GM12878 (cell line): Measurements from ENCODE around the gene KRT6B.

Experiments used
- ATF2 ChIP-seq: IDR thresholded peaks from 2 replicates; pipeline ENCODE4 v1.6.1; 2012; ENCODE audit warnings: low read length, inconsistent platforms
- EP300 ChIP-seq, 2 experiments: fragments of 150-350 bp in 1 of 2; IDR thresholded peaks; 2 replicates each; pipeline ENCODE4 v1.6.1; 2011 to 2012; ENCODE audit warnings: low read depth in 2 of 2, low read length in 2 of 2, borderline replicate concordance in 1 of 2, improper control_type of control experiment in 1 of 2, inconsistent platforms in 1 of 2; ENCODE audit not compliant: control insufficient read depth in 1 of 2
- ESRRA ChIP-seq: IDR thresholded peaks from 2 replicates; pipeline ENCODE4 v1.6.1; 2012; ENCODE audit warnings: mild to moderate bottlenecking, low read length, improper control_type of control experiment
- EZH2 ChIP-seq: IDR thresholded peaks from 2 replicates; pipeline ENCODE4 v1.6.1; 2012; ENCODE audit warnings: low read depth, mild to moderate bottlenecking, control low read depth, inconsistent platforms, low read length, borderline replicate concordance; ENCODE audit not compliant: control insufficient read depth
- KDM1A ChIP-seq: fragments of 200-600 bp; sonication (generic); IDR thresholded peaks from 2 replicates; pipeline ENCODE4 v1.6.1; 2016; ENCODE audit warnings: borderline replicate concordance
- POLR2AphosphoS5 ChIP-seq: IDR thresholded peaks from 2 replicates; pipeline ENCODE4 v1.6.1; 2011; ENCODE audit warnings: mild to moderate bottlenecking, low read length, inconsistent platforms
- RCOR1 ChIP-seq: conservative IDR thresholded peaks from 2 replicates; pipeline ENCODE4 v1.6.1; 2012; ENCODE audit warnings: low read depth, low read length, improper control_type of control experiment
- REST ChIP-seq: IDR thresholded peaks from 2 replicates; pipeline ENCODE4 v1.6.1; 2012; ENCODE audit warnings: mild to moderate bottlenecking, low read depth, low read length
- SREBF1 ChIP-seq: IDR thresholded peaks from 2 replicates; pipeline ENCODE4 v1.6.1; 2012; ENCODE audit warnings: mild to moderate bottlenecking, low read length
- TCF3 ChIP-seq: IDR thresholded peaks from 2 replicates; pipeline ENCODE4 v1.6.1; 2012; ENCODE audit warnings: low read depth, mild to moderate bottlenecking, low read length, borderline replicate concordance; ENCODE audit not compliant: insufficient read depth
- TF ChIP-seq, protein P1 (sequence below), 3 experiments: IDR thresholded peaks in 2 of 3; conservative IDR thresholded peaks in 1 of 3; 2 replicates each; pipeline ENCODE4 v1.5.1; 2011; ENCODE audit warnings: low read depth in 3 of 3, low read length in 3 of 3, mild to moderate bottlenecking in 3 of 3, control low read depth in 2 of 3, moderate library complexity in 2 of 3, inconsistent platforms in 1 of 3, mixed read lengths in 1 of 3; ENCODE audit not compliant: control insufficient read depth in 2 of 3, insufficient read depth in 1 of 3; ENCODE audit errors: extremely low read depth in 1 of 3

- no peak for TF ChIP-seq EZH2
- no peak for TF ChIP-seq REST
- no peak for TF ChIP-seq POLR2AphosphoS5
- no peak for TF ChIP-seq SREBF1
- no peak for TF ChIP-seq ATF2
- TF ChIP-seq EP300 (IDR thresholded peaks at IDR 0.05; ENCODE audit: borderline replicate concordance in 1 of 2, control insufficient read depth in 1 of 2, low read depth in 2 of 2, low read length in 2 of 2) = no peak
- no peak for TF ChIP-seq KDM1A
- TF ChIP-seq, protein P1, sequence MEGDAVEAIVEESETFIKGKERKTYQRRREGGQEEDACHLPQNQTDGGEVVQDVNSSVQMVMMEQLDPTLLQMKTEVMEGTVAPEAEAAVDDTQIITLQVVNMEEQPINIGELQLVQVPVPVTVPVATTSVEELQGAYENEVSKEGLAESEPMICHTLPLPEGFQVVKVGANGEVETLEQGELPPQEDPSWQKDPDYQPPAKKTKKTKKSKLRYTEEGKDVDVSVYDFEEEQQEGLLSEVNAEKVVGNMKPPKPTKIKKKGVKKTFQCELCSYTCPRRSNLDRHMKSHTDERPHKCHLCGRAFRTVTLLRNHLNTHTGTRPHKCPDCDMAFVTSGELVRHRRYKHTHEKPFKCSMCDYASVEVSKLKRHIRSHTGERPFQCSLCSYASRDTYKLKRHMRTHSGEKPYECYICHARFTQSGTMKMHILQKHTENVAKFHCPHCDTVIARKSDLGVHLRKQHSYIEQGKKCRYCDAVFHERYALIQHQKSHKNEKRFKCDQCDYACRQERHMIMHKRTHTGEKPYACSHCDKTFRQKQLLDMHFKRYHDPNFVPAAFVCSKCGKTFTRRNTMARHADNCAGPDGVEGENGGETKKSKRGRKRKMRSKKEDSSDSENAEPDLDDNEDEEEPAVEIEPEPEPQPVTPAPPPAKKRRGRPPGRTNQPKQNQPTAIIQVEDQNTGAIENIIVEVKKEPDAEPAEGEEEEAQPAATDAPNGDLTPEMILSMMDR (IDR thresholded peaks at IDR 0.05 in 2 of 3, conservative IDR thresholded peaks at IDR 0.05 in 1 of 3; ENCODE audit: control insufficient read depth in 2 of 3, extremely low read depth in 1 of 3, insufficient read depth in 1 of 3, low read depth in 3 of 3, low read length in 3 of 3) = no peak
- TF ChIP-seq ESRRA = no peak
- no peak for TF ChIP-seq TCF3
- TF ChIP-seq RCOR1 = no peak
Observed at GRCh38 chr12:52440821-52441319, 11.1 kb downstream of the KRT6B start.
